ENCODE data around the gene CDK11A. TPM values are rescaled to one million over a fixed set of nuclear protein-coding genes. Genes with fewer than 3 reads are reported as not detected.

The CDK11A gene
- total RNA-seq, 1 donor from 2014 or later: 51.7 TPM

DNA sequence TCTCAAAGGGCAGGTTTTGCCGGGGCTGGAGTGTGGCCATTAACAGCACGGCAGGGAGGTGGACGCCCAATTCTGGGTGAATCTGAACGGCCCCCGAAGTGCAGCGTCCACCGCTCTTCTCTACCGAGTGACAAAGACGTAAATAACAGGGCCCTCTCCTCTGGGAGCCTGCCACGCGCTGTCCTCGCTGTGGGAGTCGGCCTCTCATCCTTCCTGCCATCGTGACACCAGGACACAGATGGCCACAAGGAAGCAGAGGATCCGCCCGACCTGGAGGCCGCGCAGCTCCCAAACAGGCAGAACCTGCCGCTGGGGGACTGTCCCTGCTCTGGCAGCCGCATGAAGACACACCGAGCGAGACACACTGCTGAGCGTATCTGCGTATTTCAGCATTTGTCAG lies 53.3 kb downstream of the CDK11A start:
- H3K9me3 ChIP-seq: no peaks in the 10 kb centered on the region
- H3K4me1 ChIP-seq: no peaks in the 10 kb centered on the region
- TF ChIP-seq CTCF (IDR thresholded peaks at IDR 0.05): no peak
- H3K36me3 ChIP-seq: peaks cover 56% of the 10 kb centered on the region
- H3K27me3 ChIP-seq: no peaks in the 10 kb centered on the region
- no peak overlapping the region for H3K27ac ChIP-seq
- H3K4me3 ChIP-seq: no peak overlapping the region
- DNase-seq: peak; percentile 53
- intact Hi-C loops (cut with DNase I): no loop called here
- no peak for ATAC-seq

DNA sequence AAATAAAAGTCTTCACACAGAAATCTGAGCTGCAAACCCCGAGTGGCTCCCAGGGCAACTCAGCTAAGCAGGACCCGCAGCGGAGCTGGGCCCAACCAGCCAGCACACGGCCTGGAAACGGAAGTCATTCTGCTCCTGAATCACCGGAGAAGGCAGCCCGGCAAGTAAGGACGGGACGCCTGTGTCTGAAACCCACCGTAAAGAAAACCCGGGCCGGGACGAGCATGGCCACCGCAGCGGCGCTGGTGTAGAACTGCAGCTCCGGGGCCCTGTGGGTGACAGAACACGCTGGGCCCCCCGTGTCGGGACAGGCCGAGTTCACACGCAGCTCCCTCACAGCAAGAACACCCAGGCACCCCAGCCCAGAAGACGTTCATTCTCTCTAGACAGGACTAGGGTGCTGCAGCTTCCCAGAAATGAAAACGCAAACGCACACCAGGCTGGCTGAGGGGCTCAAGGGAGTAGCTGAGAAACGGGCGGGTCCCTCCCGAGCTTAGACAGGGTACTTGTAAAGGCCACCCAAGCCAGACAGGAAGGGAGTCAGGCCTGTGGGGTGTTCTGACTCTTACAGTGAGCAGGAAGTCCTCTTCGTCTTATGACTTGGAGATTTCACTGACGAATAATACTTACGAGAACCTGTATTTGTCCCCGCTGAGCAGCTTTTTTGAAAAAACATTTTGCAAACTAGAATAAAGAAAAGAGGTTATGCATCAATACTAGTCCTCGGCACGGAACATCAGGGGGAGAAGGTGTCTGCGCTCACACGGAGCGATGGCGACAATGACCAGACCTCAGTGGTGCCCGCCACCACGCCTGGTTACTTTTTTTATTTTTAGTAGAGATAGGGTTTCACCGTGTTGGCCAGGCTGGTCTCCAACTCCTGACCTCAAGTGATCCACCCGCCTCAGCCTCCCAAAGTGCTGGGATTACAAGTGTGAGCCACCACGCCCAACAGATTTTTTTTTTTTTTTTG lies 54.4 kb downstream of the CDK11A start:
- ATAC-seq (no peak), DNase-seq (peak; percentile 54)
- H3K27ac ChIP-seq: no peak overlapping the region
- H3K27me3 ChIP-seq: no peaks in the 10 kb centered on the region
- intact Hi-C loops (cut with DNase I): no loop called here
- H3K4me3 ChIP-seq: no peak overlapping the region
- H3K36me3 ChIP-seq: peaks cover 67% of the 10 kb centered on the region
- TF ChIP-seq CTCF (IDR thresholded peaks at IDR 0.05): no peak
- H3K4me1 ChIP-seq: no peaks in the 10 kb centered on the region
- no peaks in the 10 kb centered on the region for H3K9me3 ChIP-seq

GRCh38 chr1:1666526-1666925 lies 57.6 kb downstream of the CDK11A start:
- Histone ChIP-seq H3K27me3 (no peaks in the 10 kb centered on the region), H3K27ac (no peak overlapping the region), H3K9me3 (no peaks in the 10 kb centered on the region), H3K4me3 (no peak overlapping the region), H3K36me3 (peaks cover 51% of the 10 kb centered on the region), H3K4me1 (no peaks in the 10 kb centered on the region)
- DNase-seq (peak; percentile 48), ATAC-seq (no peak)
- intact Hi-C loops (cut with DNase I): no loop called here
- TF ChIP-seq CTCF (IDR thresholded peaks at IDR 0.05): no peak

DNA sequence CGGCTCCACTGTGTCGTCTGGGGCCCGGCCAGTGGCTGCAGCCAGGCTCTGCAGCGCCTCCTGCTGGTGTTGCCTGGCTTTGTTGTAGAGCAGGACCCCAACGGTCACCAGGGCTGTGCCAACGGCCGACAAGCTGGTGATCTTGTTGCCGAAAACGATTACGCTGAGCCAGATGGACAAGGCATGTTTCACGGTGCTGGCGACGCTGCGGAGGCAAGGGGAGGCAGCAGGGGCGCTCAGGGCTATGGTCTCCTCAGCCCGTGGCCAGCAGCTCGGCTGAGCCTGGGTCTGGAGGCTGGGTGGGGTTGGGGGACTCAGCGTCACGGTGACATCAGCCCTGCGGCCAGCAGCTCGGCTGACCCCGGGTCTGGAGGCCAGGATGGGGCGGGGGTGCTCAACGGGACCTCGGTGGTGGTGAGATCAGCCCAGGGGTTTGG lies 58.3 kb downstream of the CDK11A start:
- no peak overlapping the region for H3K4me3 ChIP-seq
- peak; percentile 67 for DNase-seq
- intact Hi-C loops (cut with DNase I): no loop called here

More for the DNA sequence above, 58.3 kb downstream of the CDK11A start:
- peak; percentile 52 for TF ChIP-seq CTCF (IDR thresholded peaks at IDR 0.05)
- Histone ChIP-seq H3K9me3 (no peaks in the 10 kb centered on the region), H3K27me3 (no peaks in the 10 kb centered on the region), H3K27ac (no peak overlapping the region), H3K36me3 (peaks cover 44% of the 10 kb centered on the region), H3K4me1 (no peaks in the 10 kb centered on the region)
- ATAC-seq: peak; percentile 60

All from upper lobe of right lung (tissue), 1 donor.